ENCODE measurements around the gene TREML1. TPM values are rescaled to one million over a fixed set of nuclear protein-coding genes. Genes with fewer than 3 reads are reported as not detected.

Gene TREML1
- total and polyA plus RNA-seq, 4 donors = 1.2 to 2.2 (median 1.2) TPM

- Histone ChIP-seq H3K36me3 (ENCODE audit: control insufficient read depth in 4 of 4, insufficient read depth in 4 of 4, low read length in 4 of 4) (peaks cover 0 to 2% (median 0%) of the 10 kb centered on the region in 4 donors), H3K9ac (ENCODE audit: insufficient read depth in 1 of 2, low read length in 2 of 2) (no peak overlapping the region), H3K9me3 (ENCODE audit: control insufficient read depth in 4 of 4, insufficient read depth in 3 of 4, low read length in 3 of 4) (no peaks in the 10 kb centered on the region), H3K27me3 (ENCODE audit: control insufficient read depth in 3 of 3, insufficient read depth in 3 of 3, low read length in 2 of 3) (no peaks in the 10 kb centered on the region), H3K4me1 (ENCODE audit: control insufficient read depth in 5 of 5, insufficient read depth in 5 of 5, low read length in 5 of 5) (no peaks in the 10 kb centered on the region), H3K27ac (ENCODE audit: low read depth in 1 of 2, low read length in 1 of 2) (no peak overlapping the region), H3K4me3 (no peak overlapping the region)
- no peak for DNase-seq
- no peak for TF ChIP-seq CTCF (IDR thresholded peaks at IDR 0.05; ENCODE audit: control extremely low read depth, extremely low read depth)
- 69 to 92% methylated on average over 3 of the region's 3 CpGs for WGBS, 2 donors
- ATAC-seq (ENCODE audit: insufficient read depth, low FRiP score) = no peak
These were observed 43.1 kb downstream of the TREML1 start for GRCh38 chr6:41111017-41111416.

GRCh38 chr6:41103847-41104246 is 50.3 kb downstream of the TREML1 start:
- H3K4me3 ChIP-seq = no peak overlapping the region
- TF ChIP-seq CTCF (IDR thresholded peaks at IDR 0.05; ENCODE audit: control extremely low read depth, extremely low read depth) = no peak
- DNase-seq = no peak
- no peak overlapping the region for H3K9ac ChIP-seq (ENCODE audit: insufficient read depth in 1 of 2, low read length in 2 of 2)
- no peaks in the 10 kb centered on the region for H3K4me1 ChIP-seq (ENCODE audit: control insufficient read depth in 5 of 5, insufficient read depth in 5 of 5, low read length in 5 of 5)
- H3K36me3 ChIP-seq (ENCODE audit: control insufficient read depth in 4 of 4, insufficient read depth in 4 of 4, low read length in 4 of 4) = peaks cover 4 to 13% (median 8%) of the 10 kb centered on the region in 4 donors
- no peaks in the 10 kb centered on the region for H3K9me3 ChIP-seq (ENCODE audit: control insufficient read depth in 4 of 4, insufficient read depth in 3 of 4, low read length in 3 of 4)
- H3K27ac ChIP-seq (ENCODE audit: low read depth in 1 of 2, low read length in 1 of 2) = no peak overlapping the region
- no peaks in the 10 kb centered on the region for H3K27me3 ChIP-seq (ENCODE audit: control insufficient read depth in 3 of 3, insufficient read depth in 3 of 3, low read length in 2 of 3)
- no peak for ATAC-seq (ENCODE audit: insufficient read depth, low FRiP score)
- WGBS, 2 donors = 86 to 87% methylated on average over 3 of the region's 3 CpGs

- no peak for DNase-seq
- no peaks in the 10 kb centered on the region for H3K9me3 ChIP-seq (ENCODE audit: control insufficient read depth in 4 of 4, insufficient read depth in 3 of 4, low read length in 3 of 4)
- H3K4me1 ChIP-seq (ENCODE audit: control insufficient read depth in 5 of 5, insufficient read depth in 5 of 5, low read length in 5 of 5) = peaks cover 0 to 2% (median 0%) of the 10 kb centered on the region in 5 donors
- H3K4me3 ChIP-seq = no peak overlapping the region
- 80 to 82% methylated on average over 42 of the region's 42 CpGs for WGBS, 2 donors
- ATAC-seq (ENCODE audit: insufficient read depth, low FRiP score) = no peak
- H3K9ac ChIP-seq (ENCODE audit: insufficient read depth in 1 of 2, low read length in 2 of 2) = no peak overlapping the region
- no peak for TF ChIP-seq CTCF (IDR thresholded peaks at IDR 0.05; ENCODE audit: control extremely low read depth, extremely low read depth)
- no peak overlapping the region for H3K27ac ChIP-seq (ENCODE audit: low read depth in 1 of 2, low read length in 1 of 2)
- no peaks in the 10 kb centered on the region for H3K27me3 ChIP-seq (ENCODE audit: control insufficient read depth in 3 of 3, insufficient read depth in 3 of 3, low read length in 2 of 3)
- peaks cover 26 to 40% (median 29%) of the 10 kb centered on the region in 4 donors for H3K36me3 ChIP-seq (ENCODE audit: control insufficient read depth in 4 of 4, insufficient read depth in 4 of 4, low read length in 4 of 4)
These were observed 53.3 kb downstream of the TREML1 start for GRCh38 chr6:41100871-41101287.

Other genes with a start within 250 kb of the TREML1 start
- 1 to 10 TPM; 1.6 to 2.5 TPM for gene UNC5CL, start 115.1 kb downstream of the TREML1 start, total RNA-seq
- 1 to 10 TPM; 1.8 to 4.0 TPM for gene UNC5CL, start 115.1 kb downstream of the TREML1 start, polyA plus RNA-seq
- under 1 TPM in 1 of 2 donors, not detected in 1; 0.57 TPM for gene TSPO2, start 111.9 kb downstream of the TREML1 start, total RNA-seq
- under 1 TPM in 1 of 2 donors, not detected in 1; 0.07 TPM for gene TSPO2, start 111.9 kb downstream of the TREML1 start, polyA plus RNA-seq
- gene APOBEC2, start 101.1 kb downstream of the TREML1 start, total RNA-seq = under 1 TPM; 0.34 to 0.51 TPM
- gene APOBEC2, start 101.1 kb downstream of the TREML1 start, polyA plus RNA-seq = under 1 TPM; 0.10 to 0.40 TPM
- gene OARD1, start 82.0 kb downstream of the TREML1 start, total RNA-seq = 10 to 100 TPM; 22.2 to 27.0 TPM
- gene OARD1, start 82.0 kb downstream of the TREML1 start, polyA plus RNA-seq = 10 to 100 TPM; 22.4 to 26.2 TPM
- 10 to 100 TPM; 17.8 to 38.0 TPM for gene NFYA, start 81.4 kb downstream of the TREML1 start, total RNA-seq
- 10 to 100 TPM in 1 of 2 donors, 1 to 10 TPM in 1; 5.9 to 15.5 TPM for gene NFYA, start 81.4 kb downstream of the TREML1 start, polyA plus RNA-seq
- 10 to 100 TPM in 1 of 2 donors, 1 to 10 TPM in 1; 1.6 to 10.7 TPM for gene TREM2, start 8.8 kb upstream of the TREML1 start, total RNA-seq
- gene TREM2, start 8.8 kb upstream of the TREML1 start, polyA plus RNA-seq = 10 to 100 TPM in 1 of 2 donors, 1 to 10 TPM in 1; 7.4 to 48.0 TPM
- 1 to 10 TPM in 1 of 2 donors, under 1 TPM in 1; 0.65 to 1.4 TPM for gene TREML2, start 46.8 kb upstream of the TREML1 start, total RNA-seq
- gene TREML2, start 46.8 kb upstream of the TREML1 start, polyA plus RNA-seq = 1 to 10 TPM in 1 of 2 donors, under 1 TPM in 1; 0.06 to 4.4 TPM
- gene TREML4, start 74.0 kb upstream of the TREML1 start, total RNA-seq = 1 to 10 TPM in 1 of 2 donors, not detected in 1; 1.3 TPM
- 1 to 10 TPM in 1 of 2 donors, not detected in 1; 5.8 TPM for gene TREML4, start 74.0 kb upstream of the TREML1 start, polyA plus RNA-seq
- 100 to 1,000 TPM in 1 of 2 donors, 10 to 100 TPM in 1; 17.4 to 110 TPM for gene TREM1, start 132.3 kb upstream of the TREML1 start, total RNA-seq
- 100 to 1,000 TPM in 1 of 2 donors, 10 to 100 TPM in 1; 54.7 to 112 TPM for gene TREM1, start 132.3 kb upstream of the TREML1 start, polyA plus RNA-seq
- not detected for gene NCR2, start 181.3 kb upstream of the TREML1 start, total RNA-seq
- gene NCR2, start 181.3 kb upstream of the TREML1 start, polyA plus RNA-seq = not detected

Measured in lung (tissue), 12 donors.